Muscle of arm (tissue), 12 donors: Measurements from ENCODE around the gene TPRN. TPM values are rescaled to one million over a fixed set of nuclear protein-coding genes. Genes with fewer than 3 reads are reported as not detected.

Source experiments
- DNase-seq: peaks from one replicate; pipeline ENCODE4 v3.0.0-alpha.2; 2013
- polyA plus RNA-seq, 12 donors: library from polyadenylated mRNA; unstranded; fragments of 120-200 nt; gene quantifications; one replicate each; pipeline ENCODE4 v1.2.1, GENCODE V29; 2013; ENCODE audit not compliant: insufficient read length in 12 of 12

The TPRN gene
- polyA plus RNA-seq, 12 donors, result 4.2 to 10.4 (median 7.9) TPM; not detected in 1

GRCh38 chr9:137215196-137215986 is 14.8 kb upstream of the TPRN start:
- DNase-seq, result no peak

DNA sequence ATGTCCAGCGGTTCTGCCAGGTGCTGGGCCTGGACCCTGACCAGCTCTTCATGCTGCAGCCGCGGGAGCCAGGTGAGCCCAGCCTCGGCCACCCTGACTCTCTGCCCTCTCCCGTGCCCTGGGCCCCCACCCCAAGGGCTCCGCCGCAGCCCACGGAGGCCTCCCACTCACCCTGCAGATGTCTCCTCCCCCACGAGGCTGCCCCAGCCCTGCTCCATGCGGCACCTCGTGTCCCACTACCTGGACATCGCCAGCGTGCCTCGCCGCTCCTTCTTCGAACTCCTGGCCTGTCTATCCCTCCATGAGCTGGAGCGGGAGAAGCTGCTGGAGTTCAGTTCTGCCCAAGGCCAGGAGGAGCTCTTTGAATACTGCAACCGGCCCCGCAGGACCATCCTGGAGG is 14.1 kb upstream of the TPRN start:
- DNase-seq, result no peak

DNA sequence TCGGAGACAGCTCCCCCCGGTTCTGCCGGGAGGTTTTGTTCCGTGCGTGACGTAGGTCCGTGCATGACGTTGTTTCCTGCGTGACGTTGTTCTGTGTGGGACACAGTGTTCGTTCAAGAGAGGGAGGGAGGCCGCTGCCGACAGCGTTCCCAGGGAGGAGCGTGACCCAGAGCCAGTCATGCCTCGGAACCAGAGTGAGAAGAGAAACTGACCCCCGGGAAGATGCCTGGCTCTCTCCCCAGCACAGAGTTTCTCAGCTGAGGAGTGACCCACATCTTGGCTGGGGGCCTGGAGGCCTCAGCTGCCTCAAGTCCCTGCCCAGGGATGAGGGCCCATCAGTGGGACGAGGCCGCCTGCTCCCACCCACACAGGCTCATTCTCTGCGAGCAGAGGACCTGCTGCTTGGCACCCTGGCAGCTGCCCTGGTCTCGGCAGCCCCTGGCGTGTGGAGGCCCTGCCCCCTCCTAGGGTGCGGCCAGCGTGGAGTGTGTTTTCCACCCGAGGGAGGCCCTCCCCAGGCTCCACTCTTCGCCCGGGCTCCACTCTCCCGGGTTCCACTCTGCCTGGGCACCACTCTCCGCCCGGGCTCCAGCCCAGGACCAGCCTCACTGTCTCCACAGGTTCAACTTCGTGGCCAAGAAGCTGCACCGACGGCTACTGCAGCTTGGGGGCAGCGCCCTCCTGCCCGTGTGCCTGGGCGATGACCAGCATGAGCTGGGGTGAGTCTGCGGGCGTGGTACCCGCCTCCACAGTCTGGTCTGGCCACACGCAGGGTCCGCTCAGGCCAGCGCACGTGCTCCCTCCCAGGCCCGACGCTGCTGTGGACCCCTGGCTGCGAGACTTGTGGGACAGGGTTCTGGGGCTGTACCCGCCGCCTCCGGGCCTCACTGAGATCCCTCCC is 12.9 kb upstream of the TPRN start:
- DNase-seq, result no peak

- no peak for DNase-seq
Measured at GRCh38 chr9:137212520-137212919, 12.0 kb upstream of the TPRN start.

GRCh38 chr9:137211532-137211931 is 11.0 kb upstream of the TPRN start:
- no peak for DNase-seq

DNA sequence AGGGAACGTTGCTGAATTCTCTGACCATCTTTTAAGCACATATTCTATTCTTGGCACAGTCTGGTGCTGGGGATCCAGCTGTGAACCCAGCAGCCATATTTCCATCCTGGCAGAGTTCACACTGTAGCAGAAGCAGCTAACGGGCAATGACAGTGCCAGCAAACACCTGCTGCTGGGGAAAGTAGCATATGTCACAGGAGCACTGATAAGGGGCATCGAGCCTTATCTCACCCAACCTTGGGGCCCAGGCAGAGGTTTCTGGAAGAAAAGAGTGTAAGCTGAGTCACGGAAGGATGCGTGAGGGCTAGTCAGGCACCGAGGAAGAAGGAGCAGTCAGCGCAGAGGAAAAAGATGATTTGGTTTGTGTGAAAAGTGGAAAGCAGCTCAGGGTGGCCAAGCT is 6.1 kb upstream of the TPRN start:
- no peak for DNase-seq

- DNase-seq, result peak; percentile 94
Measured at GRCh38 chr9:137205126-137206069, 4.9 kb upstream of the TPRN start, which contains the start of the genes NDOR1 and TMEM203. NDOR1 (plus strand) TSS chr9:137205700; CDS start chr9:137205778, 78 bp downstream. TMEM203 (minus strand) TSS chr9:137205648; CDS start chr9:137205414, 234 bp downstream.

DNA sequence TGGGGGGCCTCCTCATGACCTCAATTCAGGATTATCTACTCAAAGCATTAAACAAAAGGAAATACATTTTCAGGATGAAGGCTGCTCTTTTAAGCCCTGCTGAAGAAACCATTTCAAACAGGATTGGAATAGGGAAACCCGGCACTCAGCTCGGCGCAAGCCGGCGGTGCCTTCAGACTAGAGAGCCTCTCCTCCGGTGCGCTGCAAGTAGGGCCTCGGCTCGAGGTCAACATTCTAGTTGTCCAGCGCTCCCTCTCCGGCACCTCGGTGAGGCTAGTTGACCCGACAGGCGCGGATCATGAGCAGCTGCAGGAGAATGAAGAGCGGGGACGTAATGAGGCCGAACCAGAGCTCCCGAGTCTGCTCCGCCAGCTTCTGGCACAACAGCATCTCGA is 4.2 kb upstream of the TPRN start:
- no peak for DNase-seq

GRCh38 chr9:137202966-137203365 is 2.4 kb upstream of the TPRN start:
- DNase-seq, result no peak

DNA sequence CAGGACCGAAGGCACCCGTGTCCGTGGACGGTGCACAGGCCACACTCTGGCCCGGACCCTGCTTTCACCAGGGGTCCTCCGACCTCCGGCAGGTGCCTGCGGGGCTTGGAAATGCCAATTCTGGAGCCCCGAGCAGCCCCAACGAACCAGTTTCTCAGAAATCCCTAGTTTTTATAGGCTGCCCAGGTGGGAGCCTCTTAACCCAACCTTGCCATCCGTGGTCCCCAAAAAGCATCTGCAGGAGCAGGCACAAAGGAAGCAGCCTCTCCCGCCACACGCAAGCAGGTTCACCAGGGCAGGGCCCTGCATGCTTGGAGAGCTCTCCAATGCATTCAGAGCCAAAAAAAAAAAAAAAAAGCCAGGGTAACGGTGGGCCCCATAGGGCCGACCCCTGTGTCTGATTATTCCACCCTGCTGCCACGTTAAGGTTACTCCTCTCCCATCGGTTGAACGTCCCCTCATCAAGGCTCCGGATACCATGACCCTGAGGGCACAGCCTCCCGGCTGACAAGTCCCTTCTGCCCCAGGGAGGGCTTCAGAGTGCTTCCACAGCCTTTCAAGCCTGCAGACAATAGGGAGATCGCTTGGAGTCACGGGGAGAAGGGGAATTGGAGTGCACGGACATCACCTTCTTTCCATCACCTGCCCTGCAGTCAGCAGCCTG is 796 bp upstream of the TPRN start:
- DNase-seq, result no peak

- DNase-seq, result no peak
Measured at GRCh38 chr9:137199411-137200121, 975 bp downstream of the TPRN start.

DNA sequence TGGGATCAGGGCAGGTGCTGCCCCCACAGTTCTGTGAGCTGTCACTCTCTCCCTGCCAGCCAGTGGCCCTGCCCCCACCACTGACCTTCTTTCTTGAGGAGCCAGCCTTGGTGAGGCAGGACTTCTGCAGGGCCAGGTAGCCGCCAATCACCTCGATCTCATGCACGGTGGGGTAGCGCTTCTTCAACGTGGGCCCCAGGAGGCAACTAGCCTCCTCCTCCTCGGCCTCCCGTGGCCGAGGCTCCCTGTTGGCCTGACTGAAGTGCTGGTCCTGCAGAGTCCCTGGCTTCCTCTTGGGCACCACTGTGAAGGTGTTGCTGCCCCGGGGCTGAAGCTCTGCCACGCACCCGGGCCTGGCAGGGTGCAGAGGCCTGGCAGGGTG is 1.6 kb downstream of the TPRN start:
- DNase-seq, result no peak

DNA sequence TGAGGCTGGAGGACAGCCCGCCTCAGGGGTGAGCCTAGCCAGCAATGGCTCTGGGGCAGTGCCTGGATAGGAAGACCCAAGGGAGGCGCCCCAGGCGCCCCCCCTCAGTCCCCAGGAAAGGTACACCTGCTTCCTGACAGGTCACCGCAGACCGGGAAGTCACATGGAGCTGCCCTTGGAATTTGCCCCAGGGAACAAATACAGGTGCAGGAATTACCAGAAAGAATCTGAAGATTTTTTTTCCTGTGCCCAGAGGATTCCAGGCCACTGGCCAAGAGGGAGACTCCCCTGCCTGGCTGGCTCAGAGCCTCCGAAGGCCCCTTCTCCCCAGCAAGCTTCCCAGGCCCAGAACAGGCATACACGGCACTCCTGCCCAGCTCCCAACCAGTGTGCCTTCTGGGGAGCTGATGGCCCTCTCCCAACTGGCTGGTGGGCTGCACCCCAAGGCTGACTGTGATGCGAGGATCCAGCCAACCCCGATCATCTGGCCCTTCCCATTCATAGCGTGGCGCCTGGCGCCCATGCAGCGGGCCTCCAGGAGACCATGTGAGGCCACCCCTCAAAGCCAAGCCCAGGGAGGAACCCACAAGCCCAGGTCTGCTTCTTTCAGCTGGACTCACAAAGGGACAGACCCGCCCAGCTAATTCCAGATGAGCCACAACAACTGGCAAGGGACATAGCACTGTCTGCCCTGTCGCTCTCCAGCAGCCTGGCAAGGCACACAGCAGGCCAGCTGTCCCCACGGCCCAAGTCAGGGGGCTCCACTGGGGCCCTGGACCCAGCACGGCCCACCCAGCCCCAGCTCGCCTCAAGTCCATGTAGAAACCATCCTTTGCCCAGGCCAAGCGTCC is 2.3 kb downstream of the TPRN start:
- DNase-seq, result no peak

- DNase-seq, result no peak
Measured at GRCh38 chr9:137195525-137196220, 4.9 kb downstream of the TPRN start.

DNA sequence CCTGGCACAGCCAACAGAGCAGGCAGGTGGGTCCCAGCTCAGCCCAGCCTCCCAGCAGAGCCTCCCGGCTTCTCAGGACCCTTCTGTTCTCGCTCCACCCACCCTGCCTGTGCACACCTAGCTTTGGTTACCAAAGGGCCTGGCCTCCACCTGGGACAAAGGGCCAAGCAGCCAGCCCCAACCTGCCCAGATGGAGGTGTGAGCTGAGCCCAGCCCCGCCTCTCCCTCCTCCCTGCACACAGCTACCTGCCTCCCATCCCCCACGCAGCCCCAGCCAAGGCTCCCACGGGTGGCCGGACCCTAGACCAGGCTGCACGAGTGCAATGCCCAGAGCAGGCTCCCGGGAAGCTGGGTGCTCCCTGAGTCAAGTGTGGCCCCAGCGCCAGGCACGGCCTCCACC is 5.6 kb downstream of the TPRN start:
- no peak for DNase-seq

GRCh38 chr9:137194388-137194787 is 6.2 kb downstream of the TPRN start:
- no peak for DNase-seq

- no peak for DNase-seq
Measured at GRCh38 chr9:137193771-137194170, 6.8 kb downstream of the TPRN start.

GRCh38 chr9:137192859-137193258 is 7.7 kb downstream of the TPRN start:
- DNase-seq, result no peak

DNA sequence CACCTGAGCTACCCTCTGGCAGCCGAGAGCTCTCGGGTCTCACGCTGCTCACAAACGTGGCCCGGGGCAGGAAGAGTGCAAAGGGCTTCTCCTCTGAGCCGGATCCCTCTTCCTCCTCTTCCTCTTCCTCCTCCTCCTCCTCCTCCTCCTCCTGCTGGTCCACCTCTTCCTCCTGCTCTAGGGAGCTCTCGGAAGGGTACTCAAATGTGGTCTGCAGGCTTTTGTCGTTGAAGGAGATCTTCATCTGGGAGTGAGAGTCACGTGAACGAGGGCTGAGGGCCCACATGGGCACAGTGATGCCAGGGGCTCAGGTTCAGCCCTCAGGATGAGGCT is 8.1 kb downstream of the TPRN start:
- no peak for DNase-seq
